ENCODE data around the gene CHST3. TPM values are rescaled to one million over a fixed set of nuclear protein-coding genes. Genes with fewer than 3 reads are reported as not detected.

Gene CHST3
- total and polyA plus RNA-seq, 4 donors: 2.2 to 13.7 (median 8.0) TPM

DNA sequence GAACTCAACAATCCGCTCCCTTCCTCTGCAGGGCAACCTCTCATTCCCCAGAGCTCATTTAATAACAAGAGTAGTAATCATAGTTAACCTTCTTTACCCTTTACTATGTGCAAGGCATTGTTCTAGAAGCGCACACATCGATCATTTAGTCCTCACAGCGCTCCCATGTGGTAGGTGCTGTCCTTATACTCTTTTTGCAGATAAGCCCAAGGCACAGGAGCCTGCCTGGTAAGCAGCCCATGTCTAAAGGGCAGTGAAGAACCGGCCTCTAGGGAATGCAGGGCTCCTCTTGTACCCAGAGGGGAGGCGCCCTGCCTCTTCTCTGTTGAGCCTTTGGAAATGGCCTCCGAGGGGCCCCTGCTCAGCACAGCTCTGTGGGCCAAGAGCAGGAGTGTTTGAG is 14.3 kb downstream of the CHST3 start:
- no peak for ATAC-seq (ENCODE audit: insufficient read depth, low FRiP score)
- Histone ChIP-seq H3K27ac (ENCODE audit: low read depth in 1 of 2, low read length in 1 of 2) (peak overlapping the region in 1 of 2 donors; percentile 17), H3K4me3 (no peak overlapping the region), H3K9ac (ENCODE audit: insufficient read depth in 1 of 2, low read length in 2 of 2) (no peak overlapping the region), H3K9me3 (ENCODE audit: control insufficient read depth in 4 of 4, insufficient read depth in 3 of 4, low read length in 3 of 4) (no peaks in the 10 kb centered on the region), H3K4me1 (ENCODE audit: control insufficient read depth in 5 of 5, insufficient read depth in 5 of 5, low read length in 5 of 5) (peaks cover 21 to 77% (median 31%) of the 10 kb centered on the region in 5 donors), H3K36me3 (ENCODE audit: control insufficient read depth in 4 of 4, insufficient read depth in 4 of 4, low read length in 4 of 4) (no peaks in the 10 kb centered on the region), H3K27me3 (ENCODE audit: control insufficient read depth in 3 of 3, insufficient read depth in 3 of 3, low read length in 2 of 3) (no peaks in the 10 kb centered on the region)
- WGBS, 2 donors: 70 to 80% methylated on average over 7 of the region's 7 CpGs
- DNase-seq: no peak
- TF ChIP-seq CTCF (IDR thresholded peaks at IDR 0.05; ENCODE audit: control extremely low read depth, extremely low read depth): no peak

DNA sequence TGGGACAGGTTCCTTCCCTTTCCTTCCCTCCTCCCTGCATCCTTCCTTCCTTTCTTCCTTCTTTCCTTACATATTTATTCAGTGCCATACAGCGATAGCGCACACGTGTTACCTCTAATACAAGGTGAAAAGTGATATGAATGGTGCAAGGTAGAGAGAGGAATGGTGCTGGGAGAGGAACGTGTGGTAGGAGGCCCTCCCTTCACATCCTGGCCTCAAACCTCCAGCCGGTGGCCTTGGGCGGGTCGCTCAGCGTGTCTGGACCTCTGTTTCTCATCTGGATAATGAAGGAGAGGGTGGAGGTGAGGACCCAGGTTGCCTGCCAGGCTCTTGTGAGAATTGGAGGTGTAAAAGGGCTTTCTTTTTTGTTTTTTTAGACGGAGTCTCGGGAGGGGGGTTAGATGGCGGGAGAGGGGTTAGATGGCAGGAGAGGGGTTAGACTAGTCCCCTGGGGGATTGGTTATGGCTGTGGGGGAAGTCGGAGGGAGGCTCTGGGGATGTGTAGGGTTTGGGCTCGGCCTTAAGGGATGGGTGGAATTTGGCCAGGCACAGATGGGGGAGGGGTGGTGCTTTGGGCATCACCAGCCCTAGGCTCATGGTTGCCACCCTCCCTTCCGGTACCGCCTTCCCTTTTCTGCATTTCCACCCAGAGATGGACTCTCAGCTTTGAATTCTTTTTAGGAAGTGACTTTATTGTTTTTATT is 14.9 kb downstream of the CHST3 start:
- ATAC-seq (ENCODE audit: insufficient read depth, low FRiP score) (no peak), DNase-seq (no peak)
- H3K4me1 ChIP-seq (ENCODE audit: control insufficient read depth in 5 of 5, insufficient read depth in 5 of 5, low read length in 5 of 5): peaks cover 21 to 77% (median 33%) of the 10 kb centered on the region in 5 donors
- no peaks in the 10 kb centered on the region for H3K27me3 ChIP-seq (ENCODE audit: control insufficient read depth in 3 of 3, insufficient read depth in 3 of 3, low read length in 2 of 3)
- H3K9me3 ChIP-seq (ENCODE audit: control insufficient read depth in 4 of 4, insufficient read depth in 3 of 4, low read length in 3 of 4): no peaks in the 10 kb centered on the region
- no peak overlapping the region for H3K9ac ChIP-seq (ENCODE audit: insufficient read depth in 1 of 2, low read length in 2 of 2)
- 86 to 93% methylated on average over 15 of the region's 15 CpGs for WGBS, 2 donors
- no peaks in the 10 kb centered on the region for H3K36me3 ChIP-seq (ENCODE audit: control insufficient read depth in 4 of 4, insufficient read depth in 4 of 4, low read length in 4 of 4)
- H3K4me3 ChIP-seq: no peak overlapping the region
- peak overlapping the region in 1 of 2 donors; percentile 17 for H3K27ac ChIP-seq (ENCODE audit: low read depth in 1 of 2, low read length in 1 of 2)
- no peak for TF ChIP-seq CTCF (IDR thresholded peaks at IDR 0.05; ENCODE audit: control extremely low read depth, extremely low read depth)

- H3K36me3 ChIP-seq (ENCODE audit: control insufficient read depth in 4 of 4, insufficient read depth in 4 of 4, low read length in 4 of 4): no peaks in the 10 kb centered on the region
- H3K27ac ChIP-seq (ENCODE audit: low read depth in 1 of 2, low read length in 1 of 2): no peak overlapping the region
- no peak for TF ChIP-seq CTCF (IDR thresholded peaks at IDR 0.05; ENCODE audit: control extremely low read depth, extremely low read depth)
- no peak overlapping the region for H3K4me3 ChIP-seq
- no peak for ATAC-seq (ENCODE audit: insufficient read depth, low FRiP score)
- H3K9me3 ChIP-seq (ENCODE audit: control insufficient read depth in 4 of 4, insufficient read depth in 3 of 4, low read length in 3 of 4): no peaks in the 10 kb centered on the region
- 93 to 95% methylated on average over 5 of the region's 5 CpGs for WGBS, 2 donors
- H3K27me3 ChIP-seq (ENCODE audit: control insufficient read depth in 3 of 3, insufficient read depth in 3 of 3, low read length in 2 of 3): no peaks in the 10 kb centered on the region
- no peak for DNase-seq
- peaks cover 26 to 80% (median 33%) of the 10 kb centered on the region in 5 donors for H3K4me1 ChIP-seq (ENCODE audit: control insufficient read depth in 5 of 5, insufficient read depth in 5 of 5, low read length in 5 of 5)
- no peak overlapping the region for H3K9ac ChIP-seq (ENCODE audit: insufficient read depth in 1 of 2, low read length in 2 of 2)
Measured at GRCh38 chr10:71979692-71980062, 15.5 kb downstream of the CHST3 start.

Measured in lung (tissue), 12 donors.